ENCODE measurements around the gene SELENOM. TPM values are rescaled to one million over a fixed set of nuclear protein-coding genes. Genes with fewer than 3 reads are reported as not detected.

The SELENOM gene
- total RNA-seq, 1 experiment from 2014 or later = 2.0 TPM

GRCh38 chr22:31094021-31094551 lies 13.3 kb downstream of the SELENOM start:
- H3K36me3 ChIP-seq (ENCODE audit: control insufficient read depth, insufficient read depth, low read length) = no peaks in the 10 kb centered on the region; the same call in none of the 2 replicates
- H3K36me3 Mint-ChIP-seq (ENCODE audit: insufficient read depth, unreplicated experiment) = peaks cover 13% of the 10 kb centered on the region
- H3K4me3 Mint-ChIP-seq (ENCODE audit: unreplicated experiment) = no peak overlapping the region
- no peaks in the 10 kb centered on the region for H3K27me3 ChIP-seq (replicated peaks; ENCODE audit: control insufficient read depth, insufficient read depth, low read length)
- no peak for TF ChIP-seq CTCF (IDR thresholded peaks at IDR 0.05; ENCODE audit: insufficient read depth in 1 of 2, low read depth in 1 of 2, low read length in 1 of 2, severe bottlenecking in 1 of 2, unreplicated experiment in 1 of 2)
- H3K27ac Mint-ChIP-seq (ENCODE audit: unreplicated experiment) = no peak overlapping the region
- H3K4me3 ChIP-seq (ENCODE audit: low read depth, low read length) = no peak overlapping the region
- CTCF ChIA-PET = no interaction called here
- POLR2A ChIA-PET = no interaction called here
- no peak for DNase-seq
- no peaks in the 10 kb centered on the region for H3K4me1 ChIP-seq
- H3K4me1 Mint-ChIP-seq (ENCODE audit: low read depth, unreplicated experiment) = no peaks in the 10 kb centered on the region
- no peaks in the 10 kb centered on the region for H3K9me3 ChIP-seq
- no peaks in the 10 kb centered on the region for H3K27me3 Mint-ChIP-seq (ENCODE audit: insufficient read depth, unreplicated experiment)
- H3K9me3 Mint-ChIP-seq (ENCODE audit: unreplicated experiment) = no peaks in the 10 kb centered on the region
- intact Hi-C loops (cut with micrococcal nuclease; ENCODE audit: unreplicated experiment) = no loop called here
- BruUV-seq (replicated peaks) = no TSS peak

GRCh38 chr22:31093086-31093850 lies 14.1 kb downstream of the SELENOM start:
- Mint-ChIP-seq H3K27me3 (ENCODE audit: insufficient read depth, unreplicated experiment) (no peaks in the 10 kb centered on the region), H3K4me1 (ENCODE audit: low read depth, unreplicated experiment) (no peaks in the 10 kb centered on the region), H3K36me3 (ENCODE audit: insufficient read depth, unreplicated experiment) (peaks cover 13% of the 10 kb centered on the region), H3K27ac (ENCODE audit: unreplicated experiment) (no peak overlapping the region), H3K9me3 (ENCODE audit: unreplicated experiment) (no peaks in the 10 kb centered on the region), H3K4me3 (ENCODE audit: unreplicated experiment) (no peak overlapping the region)
- no peak for TF ChIP-seq CTCF (IDR thresholded peaks at IDR 0.05; ENCODE audit: insufficient read depth in 1 of 2, low read depth in 1 of 2, low read length in 1 of 2, severe bottlenecking in 1 of 2, unreplicated experiment in 1 of 2)
- no peaks in the 10 kb centered on the region for H3K4me1 ChIP-seq
- CTCF ChIA-PET = no interaction called here
- H3K36me3 ChIP-seq (ENCODE audit: control insufficient read depth, insufficient read depth, low read length) = no peaks in the 10 kb centered on the region; the same call in none of the 2 replicates
- H3K27me3 ChIP-seq (replicated peaks; ENCODE audit: control insufficient read depth, insufficient read depth, low read length) = no peaks in the 10 kb centered on the region
- POLR2A ChIA-PET = no interaction called here
- BruUV-seq (replicated peaks) = no TSS peak
- no peak overlapping the region for H3K4me3 ChIP-seq (ENCODE audit: low read depth, low read length)
- H3K9me3 ChIP-seq = no peaks in the 10 kb centered on the region
- no peak for DNase-seq
- intact Hi-C loops (cut with micrococcal nuclease; ENCODE audit: unreplicated experiment) = no loop called here

- Mint-ChIP-seq H3K4me1 (ENCODE audit: low read depth, unreplicated experiment) (no peaks in the 10 kb centered on the region), H3K4me3 (ENCODE audit: unreplicated experiment) (no peak overlapping the region), H3K27ac (ENCODE audit: unreplicated experiment) (no peak overlapping the region), H3K9me3 (ENCODE audit: unreplicated experiment) (no peaks in the 10 kb centered on the region), H3K36me3 (ENCODE audit: insufficient read depth, unreplicated experiment) (peaks cover 19% of the 10 kb centered on the region), H3K27me3 (ENCODE audit: insufficient read depth, unreplicated experiment) (no peaks in the 10 kb centered on the region)
- TF ChIP-seq CTCF (IDR thresholded peaks at IDR 0.05; ENCODE audit: insufficient read depth in 1 of 2, low read depth in 1 of 2, low read length in 1 of 2, severe bottlenecking in 1 of 2, unreplicated experiment in 1 of 2) = no peak
- no peaks in the 10 kb centered on the region; the same call in none of the 2 replicates for H3K36me3 ChIP-seq (ENCODE audit: control insufficient read depth, insufficient read depth, low read length)
- no peaks in the 10 kb centered on the region for H3K4me1 ChIP-seq
- ChIA-PET POLR2A (no interaction called here), CTCF (interaction anchor here (0.7 kb wide), 1 partner anchor 76 kb away, joined by 3 read pairs; no protein-coding TSS in a partner anchor)
- intact Hi-C loops (cut with micrococcal nuclease; ENCODE audit: unreplicated experiment) = no loop called here
- DNase-seq = no peak
- H3K4me3 ChIP-seq (ENCODE audit: low read depth, low read length) = no peak overlapping the region
- H3K27me3 ChIP-seq (replicated peaks; ENCODE audit: control insufficient read depth, insufficient read depth, low read length) = no peaks in the 10 kb centered on the region
- H3K9me3 ChIP-seq = no peaks in the 10 kb centered on the region
- BruUV-seq (replicated peaks) = no TSS peak
These were observed 15.2 kb downstream of the SELENOM start for GRCh38 chr22:31092161-31092560.
